ENCODE data around the gene UBTF.

UBTF gene

GRCh38 chr17:44206825-44207155, 12.7 kb downstream of the UBTF start:
- DNase-seq (ENCODE audit: low read depth in 1 of 2, low spot score in 1 of 2), result no peak
- in situ Hi-C loops (cut with HindIII; ENCODE audit: low pct_unique_long_range_greater_than_20kb, low sequenced_read_pairs), result no loop called here
- no peak for TF ChIP-seq JUND (IDR thresholded peaks at IDR 0.05; ENCODE audit: low read depth)

- no peak for DNase-seq (ENCODE audit: low read depth in 1 of 2, low spot score in 1 of 2)
- no peak for TF ChIP-seq JUND (IDR thresholded peaks at IDR 0.05; ENCODE audit: low read depth)
- in situ Hi-C loops (cut with HindIII; ENCODE audit: low pct_unique_long_range_greater_than_20kb, low sequenced_read_pairs), result no loop called here
These were observed 13.3 kb downstream of the UBTF start for GRCh38 chr17:44205962-44206824.

GRCh38 chr17:44204441-44204882, 15.0 kb downstream of the UBTF start:
- no peak for TF ChIP-seq JUND (IDR thresholded peaks at IDR 0.05; ENCODE audit: low read depth)
- no peak for DNase-seq (ENCODE audit: low read depth in 1 of 2, low spot score in 1 of 2)
- in situ Hi-C loops (cut with HindIII; ENCODE audit: low pct_unique_long_range_greater_than_20kb, low sequenced_read_pairs), result no loop called here

GRCh38 chr17:44203731-44204440, 15.6 kb downstream of the UBTF start:
- peak in 1 of 2 experiments; percentile 59 for DNase-seq (ENCODE audit: low read depth in 1 of 2, low spot score in 1 of 2)
- in situ Hi-C loops (cut with HindIII; ENCODE audit: low pct_unique_long_range_greater_than_20kb, low sequenced_read_pairs), result no loop called here
- TF ChIP-seq JUND (IDR thresholded peaks at IDR 0.05; ENCODE audit: low read depth), result no peak

GRCh38 chr17:44202756-44203155, 16.7 kb downstream of the UBTF start:
- in situ Hi-C loops (cut with HindIII; ENCODE audit: low pct_unique_long_range_greater_than_20kb, low sequenced_read_pairs), result no loop called here
- DNase-seq (ENCODE audit: low read depth in 1 of 2, low spot score in 1 of 2), result no peak
- no peak for TF ChIP-seq JUND (IDR thresholded peaks at IDR 0.05; ENCODE audit: low read depth)

- no peak for DNase-seq (ENCODE audit: low read depth in 1 of 2, low spot score in 1 of 2)
- TF ChIP-seq JUND (IDR thresholded peaks at IDR 0.05; ENCODE audit: low read depth), result no peak
- in situ Hi-C loops (cut with HindIII; ENCODE audit: low pct_unique_long_range_greater_than_20kb, low sequenced_read_pairs), result no loop called here
These were observed 18.9 kb downstream of the UBTF start for GRCh38 chr17:44200478-44201155.

GRCh38 chr17:44199553-44200477, 19.7 kb downstream of the UBTF start, which contains the start of gene ATXN7L3:
Gene ATXN7L3, minus strand, starts transcription at chr17:44199884. Its CDS starts 1,814 bp downstream, at chr17:44198070.
- DNase-seq (ENCODE audit: low read depth in 1 of 2, low spot score in 1 of 2), result peak; percentile 99 to 100
- in situ Hi-C loops (cut with HindIII; ENCODE audit: low pct_unique_long_range_greater_than_20kb, low sequenced_read_pairs), result no loop called here
- TF ChIP-seq JUND (IDR thresholded peaks at IDR 0.05; ENCODE audit: low read depth), result no peak

- no peak for TF ChIP-seq JUND (IDR thresholded peaks at IDR 0.05; ENCODE audit: low read depth)
- in situ Hi-C loops (cut with HindIII; ENCODE audit: low pct_unique_long_range_greater_than_20kb, low sequenced_read_pairs), result no loop called here
- DNase-seq (ENCODE audit: low read depth in 1 of 2, low spot score in 1 of 2), result peak; percentile 79 to 86
These were observed 20.5 kb downstream of the UBTF start for GRCh38 chr17:44198721-44199552.

- TF ChIP-seq JUND (IDR thresholded peaks at IDR 0.05; ENCODE audit: low read depth), result no peak
- DNase-seq (ENCODE audit: low read depth in 1 of 2, low spot score in 1 of 2), result peak; percentile 69 to 84
- in situ Hi-C loops (cut with HindIII; ENCODE audit: low pct_unique_long_range_greater_than_20kb, low sequenced_read_pairs), result no loop called here
These were observed 21.3 kb downstream of the UBTF start for GRCh38 chr17:44197980-44198720.

GRCh38 chr17:44197107-44197506, 22.4 kb downstream of the UBTF start:
- in situ Hi-C loops (cut with HindIII; ENCODE audit: low pct_unique_long_range_greater_than_20kb, low sequenced_read_pairs), result no loop called here
- DNase-seq (ENCODE audit: low read depth in 1 of 2, low spot score in 1 of 2), result no peak
- no peak for TF ChIP-seq JUND (IDR thresholded peaks at IDR 0.05; ENCODE audit: low read depth)

Measured in T47D (cell line).